HG03175 (cell line): ENCODE results near the gene CCDC88C.

Source experiments
- ATAC-seq: cut with Tn5 transposase; IDR thresholded peaks from one replicate; pipeline ENCODE4 v1.9.1; 2021; ENCODE audit warnings: mild to moderate bottlenecking, moderate library complexity; ENCODE audit not compliant: unreplicated experiment

CCDC88C gene

GRCh38 chr14:91351512-91351862 lies 66.1 kb downstream of the CCDC88C start:
- ATAC-seq = no peak

- peak; percentile 73 for ATAC-seq
Measured at GRCh38 chr14:91350813-91351511, 66.7 kb downstream of the CCDC88C start.

- ATAC-seq = peak; percentile 20
Measured at GRCh38 chr14:91350483-91350812, 67.2 kb downstream of the CCDC88C start.

GRCh38 chr14:91349481-91350074 lies 68.0 kb downstream of the CCDC88C start:
- ATAC-seq = peak; percentile 40

- ATAC-seq = no peak
Measured at GRCh38 chr14:91348845-91349465, 68.7 kb downstream of the CCDC88C start.

GRCh38 chr14:91346838-91347173 lies 70.8 kb downstream of the CCDC88C start:
- ATAC-seq = no peak

- ATAC-seq = no peak
Measured at GRCh38 chr14:91344096-91344495, 73.5 kb downstream of the CCDC88C start.

- no peak for ATAC-seq
Measured at GRCh38 chr14:91343051-91343450, 74.6 kb downstream of the CCDC88C start.

- no peak for ATAC-seq
Measured at GRCh38 chr14:91342206-91342760, 75.3 kb downstream of the CCDC88C start.

- no peak for ATAC-seq
Measured at GRCh38 chr14:91341751-91342154, 75.9 kb downstream of the CCDC88C start.

GRCh38 chr14:91341334-91341733 lies 76.3 kb downstream of the CCDC88C start:
- no peak for ATAC-seq

GRCh38 chr14:91339671-91340369 lies 77.8 kb downstream of the CCDC88C start:
- ATAC-seq = no peak

- no peak for ATAC-seq
Measured at GRCh38 chr14:91339076-91339475, 78.5 kb downstream of the CCDC88C start.

GRCh38 chr14:91338379-91338778 lies 79.2 kb downstream of the CCDC88C start:
- ATAC-seq = no peak

GRCh38 chr14:91337699-91338335 lies 79.8 kb downstream of the CCDC88C start:
- no peak for ATAC-seq

GRCh38 chr14:91336093-91336450 lies 81.5 kb downstream of the CCDC88C start:
- no peak for ATAC-seq

- no peak for ATAC-seq
Measured at GRCh38 chr14:91335191-91336092, 82.2 kb downstream of the CCDC88C start.

- peak; percentile 64 for ATAC-seq
Measured at GRCh38 chr14:91333650-91334039, 84.0 kb downstream of the CCDC88C start.

- no peak for ATAC-seq
Measured at GRCh38 chr14:91332986-91333649, 84.5 kb downstream of the CCDC88C start.
